ENCODE results near the gene GBGT1. TPM values are rescaled to one million over a fixed set of nuclear protein-coding genes. Genes with fewer than 3 reads are reported as not detected.

GBGT1 gene
- total RNA-seq, 4 donors from 2014 or later = 11.3 to 18.0 (median 15.6) TPM

DNA sequence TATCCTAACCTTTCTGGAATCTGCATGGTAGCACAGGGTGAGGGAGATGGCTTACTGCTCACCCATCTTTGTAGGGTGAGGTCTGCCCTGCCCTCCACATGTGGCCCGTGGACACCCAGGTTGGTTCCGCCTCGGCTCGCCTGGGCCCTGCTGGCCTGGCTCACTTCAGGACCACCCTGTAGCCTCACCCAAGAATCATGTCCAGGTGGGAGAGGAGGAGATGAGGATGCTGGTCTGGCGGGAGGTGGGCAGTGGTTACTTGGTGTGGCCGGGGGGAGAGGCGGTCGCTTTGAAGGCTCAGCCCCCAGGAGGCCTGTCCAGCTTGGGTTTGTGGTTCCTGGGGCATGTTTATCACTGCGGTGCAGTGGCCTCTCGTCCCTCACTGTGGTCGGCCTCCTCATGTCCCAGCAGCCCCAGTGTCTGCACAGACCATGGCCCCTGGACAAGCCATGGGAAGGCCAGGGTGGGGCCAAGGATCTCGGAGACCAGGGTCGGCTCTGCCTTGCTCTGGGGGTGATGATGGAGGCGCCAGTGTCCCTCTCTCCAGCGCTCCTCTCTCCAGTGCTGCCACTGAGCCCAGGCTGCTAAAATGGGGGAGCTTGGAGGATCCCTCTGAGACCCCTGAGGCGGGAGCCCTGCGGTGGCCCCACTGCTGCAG lies 40.8 kb upstream of the GBGT1 start:
- H3K4me1 ChIP-seq = no peaks in the 10 kb centered on the region
- WGBS, 2 donors (ENCODE audit: low coverage in 1 of 2) = 85% methylated on average over 5 of the region's 17 CpGs; no CpG with 5 or more reads in 1 of the 2 donors
- no peak for ATAC-seq

GRCh38 chr9:133203506-133204075 lies 39.9 kb upstream of the GBGT1 start:
- Histone ChIP-seq H3K27ac (no peak overlapping the region), H3K27me3 (peaks cover 84% of the 10 kb centered on the region), H3K4me3 (no peak overlapping the region), H3K4me1 (no peaks in the 10 kb centered on the region), H3K9me3 (no peaks in the 10 kb centered on the region), H3K36me3 (no peaks in the 10 kb centered on the region)
- whole genome bisulfite sequencing, 2 donors (ENCODE audit: low coverage in 1 of 2) = 73 to 78% methylated on average over 1 to 6 of the region's 10 CpGs
- TF ChIP-seq CTCF (IDR thresholded peaks at IDR 0.05) = no peak
- TF ChIP-seq POLR2AphosphoS5 (IDR thresholded peaks at IDR 0.05) = no peak
- no peak for TF ChIP-seq EP300 (IDR thresholded peaks at IDR 0.05)
- TF ChIP-seq POLR2A (IDR thresholded peaks at IDR 0.05) = no peak
- ATAC-seq = no peak

More for the DNA sequence above, 40.8 kb upstream of the GBGT1 start:
- TF ChIP-seq POLR2AphosphoS5 (IDR thresholded peaks at IDR 0.05) (no peak), POLR2A (IDR thresholded peaks at IDR 0.05) (no peak), CTCF (IDR thresholded peaks at IDR 0.05) (no peak), EP300 (IDR thresholded peaks at IDR 0.05) (no peak)
- Histone ChIP-seq H3K4me3 (no peak overlapping the region), H3K27ac (no peak overlapping the region), H3K9me3 (no peaks in the 10 kb centered on the region), H3K36me3 (no peaks in the 10 kb centered on the region), H3K27me3 (peaks cover 81% of the 10 kb centered on the region)

DNA sequence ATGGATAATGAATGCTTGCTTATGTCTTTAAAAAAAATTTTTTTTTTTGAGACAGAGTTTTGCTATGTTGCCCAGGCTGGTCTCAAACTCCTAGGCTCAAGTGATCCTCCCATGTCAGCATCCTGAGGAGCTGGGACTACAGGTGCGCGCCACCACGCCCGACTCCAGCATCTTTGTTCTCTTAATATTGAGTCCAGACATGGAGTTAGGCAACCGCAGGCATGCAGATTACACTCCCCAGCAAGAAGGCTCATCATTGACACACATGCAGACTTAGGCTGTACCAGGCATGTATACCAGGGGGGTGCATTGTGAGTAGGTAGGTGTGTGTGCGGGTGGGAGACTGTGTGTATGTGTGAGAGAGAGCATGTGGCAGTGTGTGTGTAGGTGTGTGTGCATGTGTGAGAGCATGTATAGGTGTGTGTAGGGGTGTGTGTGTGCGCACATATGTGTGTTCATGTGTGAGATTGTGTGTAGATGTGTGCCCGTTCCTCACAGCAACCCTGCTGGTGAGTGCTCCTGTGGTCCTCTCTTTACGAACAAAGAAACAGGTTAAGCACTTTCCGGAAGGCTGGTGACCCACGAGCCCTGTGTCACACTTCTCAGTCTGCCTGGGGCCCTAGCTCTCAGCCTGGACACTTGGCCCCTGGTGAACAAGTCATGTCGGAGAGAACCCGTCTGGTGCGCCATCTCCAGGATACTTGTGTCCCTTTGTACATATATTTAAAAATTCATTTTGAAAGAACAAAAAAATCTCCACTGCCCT lies 39.2 kb upstream of the GBGT1 start:
- TF ChIP-seq CTCF (IDR thresholded peaks at IDR 0.05) (no peak), POLR2AphosphoS5 (IDR thresholded peaks at IDR 0.05) (no peak), POLR2A (IDR thresholded peaks at IDR 0.05) (no peak), EP300 (IDR thresholded peaks at IDR 0.05) (no peak)
- H3K27ac ChIP-seq = no peak overlapping the region
- peaks cover 83% of the 10 kb centered on the region for H3K27me3 ChIP-seq
- 73 to 88% methylated on average over 11 to 13 of the region's 14 CpGs for WGBS, 2 donors (ENCODE audit: low coverage in 1 of 2)
- no peaks in the 10 kb centered on the region for H3K36me3 ChIP-seq
- no peak overlapping the region for H3K4me3 ChIP-seq
- H3K9me3 ChIP-seq = no peaks in the 10 kb centered on the region
- no peaks in the 10 kb centered on the region for H3K4me1 ChIP-seq
- no peak for ATAC-seq

DNA sequence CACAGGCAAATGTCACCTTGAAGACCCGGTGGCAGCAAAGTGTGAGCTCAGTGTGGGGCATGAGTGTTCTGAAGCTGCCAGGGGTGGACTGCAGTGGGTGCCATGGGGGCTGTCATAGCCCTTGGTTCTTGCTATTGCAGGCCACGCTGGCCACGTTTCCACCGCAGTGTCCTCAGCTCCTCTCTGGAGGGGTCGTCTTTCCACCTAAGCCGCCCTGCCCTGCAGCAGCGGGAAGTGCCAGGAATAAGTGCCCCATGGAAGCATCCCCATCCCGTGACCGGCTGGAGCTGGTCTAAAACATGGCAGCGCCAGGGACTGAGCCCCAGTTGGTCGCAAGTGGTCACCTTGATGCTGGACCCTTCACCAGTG lies 38.4 kb upstream of the GBGT1 start:
- Histone ChIP-seq H3K4me3 (no peak overlapping the region), H3K9me3 (no peaks in the 10 kb centered on the region), H3K27ac (no peak overlapping the region), H3K27me3 (peaks cover 79% of the 10 kb centered on the region), H3K4me1 (no peaks in the 10 kb centered on the region), H3K36me3 (no peaks in the 10 kb centered on the region)
- no peak for TF ChIP-seq POLR2AphosphoS5 (IDR thresholded peaks at IDR 0.05)
- TF ChIP-seq POLR2A (IDR thresholded peaks at IDR 0.05) = no peak
- TF ChIP-seq EP300 (IDR thresholded peaks at IDR 0.05) = no peak
- no peak for TF ChIP-seq CTCF (IDR thresholded peaks at IDR 0.05)
- WGBS, 2 donors (ENCODE audit: low coverage in 1 of 2) = 100% methylated on average over 1 of the region's 11 CpGs; no CpG with 5 or more reads in 1 of the 2 donors
- no peak for ATAC-seq

All from gastroesophageal sphincter (tissue), 4 donors.